ENCODE measurements around the gene MSI2.

DNA sequence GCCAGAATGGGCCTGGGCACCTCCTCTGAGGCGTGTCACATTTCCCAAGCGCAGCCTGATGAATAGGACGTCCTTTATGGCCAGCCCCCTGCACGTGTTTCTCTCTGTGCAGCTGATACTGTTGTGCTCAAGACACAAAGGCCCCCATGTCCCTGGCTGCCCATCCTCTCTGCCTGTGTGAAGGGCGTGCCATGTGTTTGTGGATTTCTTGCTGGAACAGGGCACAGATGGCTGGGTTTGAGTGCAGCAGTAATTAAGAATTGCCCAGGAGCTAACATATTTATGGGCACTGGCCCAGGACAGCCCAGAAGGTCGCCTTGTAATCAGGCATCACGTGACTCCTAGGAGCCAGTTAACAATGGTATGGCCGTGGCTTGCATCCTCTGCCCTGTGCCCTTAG, 307.6 kb downstream of the MSI2 start:
- TF ChIP-seq CTCF (IDR thresholded peaks at IDR 0.05; ENCODE audit: low read length) (no peak), EZH2 (IDR thresholded peaks at IDR 0.05; ENCODE audit: borderline replicate concordance, low read length) (no peak)
